Measurements from ENCODE around the gene ACTR2.
"Not testable (repeated sequence)": the region's sequence is repeated elsewhere in the genome, so short reads cannot be mapped to it uniquely, and the experiment has no call there.

ACTR2 gene

DNA sequence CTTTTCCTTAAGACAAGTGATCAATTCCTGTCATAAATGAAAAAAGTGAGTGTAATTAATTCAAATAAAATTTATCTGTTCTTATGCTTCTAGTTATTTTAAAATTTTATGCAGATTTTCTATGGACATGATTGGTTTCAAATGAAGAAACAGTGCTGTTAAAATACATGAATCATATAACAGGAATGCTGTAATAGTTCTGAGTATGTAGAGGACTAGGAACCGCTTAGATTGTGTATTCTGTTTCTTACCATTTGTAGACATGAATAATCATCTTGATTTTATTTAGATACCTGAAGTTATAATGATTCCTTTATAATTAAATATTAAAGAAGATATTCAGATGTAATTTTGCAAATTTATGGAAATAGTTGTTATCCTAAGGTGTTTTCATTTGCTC, 3.5 kb downstream of the ACTR2 start:
- no peak for DNase-seq

DNA sequence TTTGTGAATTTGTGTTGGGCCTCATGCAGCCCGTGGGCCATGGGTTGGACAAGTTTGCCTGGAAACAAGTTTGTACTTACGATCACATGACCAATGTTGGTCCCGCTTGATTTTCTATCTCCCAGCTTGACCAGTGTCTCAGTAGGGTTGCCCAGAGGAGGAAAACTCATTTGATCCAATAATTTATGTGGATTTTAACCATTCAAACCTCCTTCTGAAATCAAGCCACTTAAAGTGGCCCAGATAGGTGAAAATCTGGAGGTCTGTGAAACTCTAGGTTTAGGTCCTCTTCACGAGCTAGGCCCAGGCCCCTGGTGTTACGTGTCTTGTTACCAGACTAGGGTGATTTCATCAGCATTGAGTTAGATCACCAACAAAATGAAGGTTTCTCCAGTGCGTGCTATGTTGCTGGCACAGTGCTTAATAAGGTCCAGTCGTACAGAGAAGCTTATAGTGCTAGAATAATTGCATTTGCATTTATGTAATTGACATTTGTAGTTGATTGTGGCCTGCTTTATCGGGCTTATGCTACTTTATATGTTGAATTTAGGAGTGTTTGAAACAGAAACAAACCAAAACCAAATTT, 4.4 kb downstream of the ACTR2 start:
- no peak for DNase-seq

DNA sequence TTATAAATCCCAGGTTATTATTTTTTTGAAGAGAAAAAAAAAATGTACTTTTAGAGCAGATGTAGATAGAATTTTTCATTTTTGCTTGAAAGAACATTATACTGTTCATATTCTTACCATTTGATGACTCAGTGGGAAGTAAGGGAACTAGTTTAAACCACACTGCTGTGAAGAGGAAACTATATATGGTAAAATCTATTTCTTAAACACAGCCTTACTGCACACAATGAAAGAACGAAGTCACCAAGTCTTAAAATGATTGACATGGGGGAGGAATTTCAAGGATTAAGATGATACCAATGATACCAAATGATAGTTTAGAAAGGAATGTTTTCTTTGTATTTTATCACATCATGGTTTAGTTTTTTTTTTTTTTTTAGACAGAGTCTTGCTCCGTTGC, 5.0 kb downstream of the ACTR2 start:
- no peak for DNase-seq

DNA sequence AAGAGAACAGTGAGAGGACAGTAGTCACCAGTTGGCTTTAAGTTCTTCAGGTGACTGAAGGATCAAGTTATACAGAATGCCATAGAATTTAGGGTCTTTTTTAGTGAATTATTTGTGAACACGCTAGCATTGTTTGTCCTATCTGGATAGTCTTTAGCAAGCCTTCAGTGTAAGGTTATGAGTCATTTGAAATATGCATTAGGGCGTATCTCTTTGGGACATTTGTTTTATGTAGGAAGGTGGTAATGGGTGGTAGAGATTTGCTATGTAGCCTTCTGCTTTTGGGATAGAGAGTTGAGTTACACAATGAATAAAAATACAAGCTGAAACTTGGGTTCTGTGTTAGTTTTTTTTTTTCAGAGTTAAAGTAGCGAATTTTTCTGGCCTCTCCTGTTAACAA, 13.0 kb downstream of the ACTR2 start:
- no peak for DNase-seq

DNA sequence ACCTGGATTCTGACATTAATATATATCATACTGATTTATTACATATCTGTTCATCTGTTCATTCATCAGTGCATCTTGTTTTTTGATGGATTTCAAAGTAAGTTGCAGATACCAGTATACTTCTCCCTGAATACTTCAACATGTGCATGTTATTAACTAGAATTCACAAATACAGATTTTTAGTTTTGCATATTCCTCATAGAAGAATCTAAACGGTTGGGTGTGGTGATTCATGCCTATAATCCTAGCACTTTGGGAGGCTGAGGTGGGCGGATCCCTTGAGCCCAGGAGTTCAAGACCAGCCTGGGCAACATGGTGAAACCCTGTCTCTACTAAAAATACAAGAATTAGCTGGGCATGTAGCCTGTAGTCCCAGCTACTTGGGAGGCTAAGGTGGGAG, 16.8 kb downstream of the ACTR2 start:
- not testable (repeated sequence) for DNase-seq

DNA sequence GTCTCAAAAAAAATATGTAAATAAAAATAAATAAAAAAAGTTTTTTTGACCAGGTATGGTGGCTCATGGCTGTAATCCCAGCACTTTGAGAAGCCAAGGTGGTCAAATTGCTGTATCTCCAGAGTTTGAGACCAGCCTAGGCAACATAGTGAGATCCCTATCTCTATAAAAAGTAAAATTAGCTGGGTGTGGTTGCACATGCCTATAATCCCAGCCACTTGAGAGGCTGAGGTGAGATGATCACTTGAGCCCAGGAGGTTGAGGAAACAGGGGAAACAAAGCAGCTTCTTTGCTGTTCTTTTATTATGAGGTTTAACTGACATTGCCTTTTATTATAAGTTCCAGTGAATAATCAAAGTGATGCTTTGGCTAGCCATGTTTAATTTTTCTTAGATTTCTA, 25.0 kb downstream of the ACTR2 start:
- DNase-seq = no peak

DNA sequence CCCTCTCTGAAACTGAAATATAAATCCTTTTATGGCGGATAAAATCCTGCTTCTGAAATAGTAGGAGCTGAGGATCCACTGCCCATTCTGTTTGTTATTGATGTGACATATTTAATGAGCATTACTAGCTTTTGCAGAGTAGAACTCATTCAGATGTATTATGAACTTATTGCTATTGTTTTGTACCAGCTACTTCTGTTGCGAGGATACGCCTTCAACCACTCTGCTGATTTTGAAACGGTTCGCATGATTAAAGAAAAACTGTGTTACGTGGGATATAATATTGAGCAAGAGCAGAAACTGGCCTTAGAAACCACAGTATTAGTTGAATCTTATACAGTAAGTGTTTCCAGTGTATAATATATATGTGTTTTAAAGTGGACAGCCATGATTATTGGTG, 27.7 kb downstream of the ACTR2 start:
- DNase-seq = no peak

DNA sequence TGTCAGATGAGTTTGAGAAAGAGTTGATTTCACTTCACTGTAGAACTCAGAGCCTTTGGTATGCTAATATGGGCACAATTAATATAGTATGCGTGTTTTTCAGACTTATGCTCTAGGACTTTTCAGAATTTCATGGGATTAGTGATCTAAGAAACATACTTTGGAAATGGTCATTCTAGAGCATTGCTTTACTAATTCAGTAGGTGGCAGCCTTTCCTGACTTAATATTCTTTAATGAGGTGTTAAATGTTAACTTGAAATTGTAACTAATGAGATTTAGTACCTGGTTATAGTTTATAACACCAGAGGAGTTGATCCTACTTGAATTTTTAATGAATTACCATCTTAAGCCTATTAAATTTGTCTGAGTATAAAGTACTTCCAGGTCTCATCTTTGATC, 28.4 kb downstream of the ACTR2 start:
- no peak for DNase-seq

DNA sequence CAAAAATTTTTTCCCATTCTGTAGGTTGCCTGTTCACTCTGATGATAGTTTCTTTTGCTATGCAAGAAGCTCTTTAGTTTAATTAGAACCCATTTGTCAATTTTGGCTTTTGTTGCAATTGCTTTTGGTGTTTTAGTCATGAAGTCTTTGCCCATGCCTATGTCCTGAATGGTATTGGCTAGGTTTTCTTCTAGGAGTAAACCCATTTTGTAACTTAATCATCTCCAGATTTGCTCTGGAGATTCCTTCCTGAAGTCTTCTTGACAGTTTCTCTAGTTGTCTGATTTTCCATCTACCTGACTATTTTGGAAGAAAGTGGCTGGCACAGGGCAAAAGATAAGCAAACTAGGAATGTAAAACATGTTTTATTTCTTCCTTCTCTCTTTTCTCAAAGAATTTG, 30.2 kb downstream of the ACTR2 start:
- DNase-seq = not testable (repeated sequence)

DNA sequence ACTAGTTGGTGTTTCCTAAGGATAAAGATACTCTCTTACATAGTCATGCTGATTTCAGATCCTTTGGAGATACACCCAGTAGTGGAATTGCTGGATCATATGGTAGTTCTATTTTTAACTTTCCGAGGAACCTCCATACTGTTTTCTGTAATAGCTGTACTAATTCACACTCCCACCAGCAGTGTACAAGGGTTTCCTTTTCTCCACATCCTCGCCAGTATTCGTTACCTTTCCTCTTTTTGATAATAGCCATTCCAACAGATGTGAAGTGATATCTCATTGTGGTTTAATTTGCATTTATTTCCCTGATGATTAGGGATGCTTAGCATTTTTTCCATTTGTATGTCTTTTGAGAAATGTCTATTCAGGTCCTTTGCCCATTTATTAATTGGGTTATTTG, 34.0 kb downstream of the ACTR2 start:
- no peak for DNase-seq

DNA sequence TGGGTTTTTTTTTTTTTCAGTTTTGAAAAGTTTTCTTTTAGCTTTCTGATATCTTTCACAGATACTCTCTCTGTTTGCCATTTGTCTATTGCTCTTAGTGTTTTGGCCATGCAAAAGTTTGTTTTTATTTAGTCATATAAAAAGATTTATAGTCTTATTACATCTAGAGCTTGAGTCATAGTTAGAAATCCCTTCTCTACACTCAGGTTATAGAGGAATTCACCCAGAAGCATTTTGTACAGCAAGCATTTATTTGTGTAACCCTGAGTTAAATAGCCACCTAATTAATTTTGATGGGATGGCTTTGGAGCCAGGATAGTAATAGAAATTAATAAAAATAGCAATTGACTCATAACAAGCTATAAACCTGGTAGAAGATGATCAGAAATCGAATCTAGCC, 35.6 kb downstream of the ACTR2 start:
- DNase-seq = no peak

DNA sequence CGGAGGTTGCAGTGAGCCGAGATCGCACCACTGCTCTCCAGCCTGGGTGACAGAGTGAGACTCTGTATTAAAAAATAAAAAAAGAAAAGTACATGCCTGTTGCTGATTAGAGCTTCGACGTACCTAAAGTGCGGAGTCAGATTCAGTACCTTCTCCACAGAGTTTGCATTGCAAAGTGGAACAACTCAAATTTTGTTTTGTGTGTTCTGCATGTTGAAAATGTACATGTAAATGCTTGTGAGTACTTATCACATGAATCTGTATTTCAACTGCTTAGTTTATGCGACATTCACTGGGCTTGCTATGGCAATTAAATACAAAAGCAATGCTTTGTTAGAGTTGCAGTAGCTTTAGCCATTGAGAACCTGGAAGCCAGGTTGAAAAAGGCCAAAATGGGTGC, 36.4 kb downstream of the ACTR2 start:
- DNase-seq = no peak

DNA sequence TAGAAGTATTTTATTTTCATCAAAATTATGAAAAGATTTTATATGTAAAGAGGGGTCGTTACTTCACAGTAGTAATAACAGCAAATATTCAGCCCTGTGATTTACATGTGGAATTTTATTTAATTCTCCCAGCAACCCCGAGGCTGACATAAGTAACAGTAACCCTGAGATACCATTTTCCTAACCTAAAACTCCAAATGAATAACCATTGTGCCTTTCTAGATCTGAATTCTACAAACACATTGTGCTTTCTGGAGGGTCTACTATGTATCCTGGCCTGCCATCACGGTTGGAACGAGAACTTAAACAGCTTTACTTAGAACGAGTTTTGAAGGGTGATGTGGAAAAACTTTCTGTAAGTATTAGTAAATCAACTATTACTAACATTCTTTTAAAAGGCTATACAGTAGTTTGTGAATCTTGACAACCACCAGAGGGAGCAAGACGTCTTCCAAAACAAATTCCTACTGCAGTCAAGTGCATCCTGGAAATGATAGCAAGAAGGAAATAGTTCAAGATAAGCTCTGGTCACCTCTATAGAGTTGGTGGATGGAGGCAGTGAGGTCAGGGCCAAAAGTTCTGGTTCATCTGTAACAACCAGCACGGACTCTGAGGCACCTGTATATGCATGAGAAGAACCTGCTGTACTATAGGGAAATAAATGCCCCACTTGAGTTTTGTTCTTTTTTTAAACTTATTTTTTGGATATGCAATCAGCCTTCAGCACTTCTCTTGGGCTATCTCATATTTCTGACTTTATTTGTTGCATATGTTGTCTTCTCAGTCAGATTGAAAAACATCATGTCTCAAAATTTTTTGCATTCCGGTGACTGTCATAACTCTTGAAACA, 37.4 kb downstream of the ACTR2 start:
- DNase-seq = peak; percentile 59

DNA sequence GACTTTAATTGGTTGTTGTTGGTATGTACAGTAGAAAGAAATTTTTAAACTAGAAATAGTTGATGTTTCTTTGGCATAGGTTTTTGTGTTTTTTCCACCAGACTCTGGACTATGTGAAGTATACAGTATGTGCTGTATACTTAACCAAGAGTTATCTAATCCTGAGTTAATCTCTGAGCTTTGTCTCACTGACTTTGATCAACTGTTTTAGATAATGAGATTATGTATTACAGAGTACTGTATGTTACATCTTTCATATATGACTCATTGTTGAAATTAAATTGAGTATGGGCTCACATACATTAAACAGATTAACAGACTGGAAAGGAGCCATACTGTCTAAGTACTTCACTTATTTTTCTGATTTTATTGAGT, 38.0 kb downstream of the ACTR2 start:
- DNase-seq = no peak

DNA sequence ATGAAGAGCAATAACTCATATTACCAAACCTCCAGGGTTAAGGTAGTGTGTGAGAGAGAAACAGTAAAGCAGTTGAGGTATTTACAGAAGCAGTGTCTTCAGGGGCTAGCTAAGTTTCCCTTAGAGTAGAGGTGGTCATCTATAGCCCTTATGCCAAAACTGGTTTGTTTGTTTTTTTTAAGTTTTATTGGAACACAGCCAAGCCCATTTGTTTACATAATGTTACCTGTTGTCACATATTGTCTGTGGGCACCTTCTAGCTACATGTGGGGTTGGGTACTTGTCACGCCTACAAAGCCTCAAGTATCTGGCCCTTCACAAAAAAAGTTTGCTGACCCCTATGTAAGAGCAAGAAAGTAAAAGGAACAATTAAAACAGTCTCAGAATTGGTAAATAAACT, 39.4 kb downstream of the ACTR2 start:
- no peak for DNase-seq

DNA sequence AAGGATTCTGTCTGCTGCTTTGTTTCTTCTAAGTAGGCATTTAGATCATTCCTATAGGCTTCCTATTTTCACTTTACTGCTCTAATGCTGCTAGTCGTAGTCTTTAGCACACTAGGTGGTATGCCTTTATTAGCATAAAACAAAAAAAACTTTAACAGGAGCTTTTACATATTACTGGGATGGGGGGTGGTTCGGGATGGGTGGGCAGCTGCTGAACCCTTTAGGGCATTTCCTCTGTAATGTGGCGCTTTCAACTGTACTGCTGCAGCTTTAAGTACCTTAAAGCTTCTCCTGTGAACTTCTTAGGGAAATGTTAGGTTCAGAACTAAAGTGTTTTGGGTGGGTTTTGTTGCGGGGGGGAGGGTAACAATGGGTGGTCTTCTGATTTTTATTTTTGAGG, 41.3 kb downstream of the ACTR2 start:
- DNase-seq = no peak

DNA sequence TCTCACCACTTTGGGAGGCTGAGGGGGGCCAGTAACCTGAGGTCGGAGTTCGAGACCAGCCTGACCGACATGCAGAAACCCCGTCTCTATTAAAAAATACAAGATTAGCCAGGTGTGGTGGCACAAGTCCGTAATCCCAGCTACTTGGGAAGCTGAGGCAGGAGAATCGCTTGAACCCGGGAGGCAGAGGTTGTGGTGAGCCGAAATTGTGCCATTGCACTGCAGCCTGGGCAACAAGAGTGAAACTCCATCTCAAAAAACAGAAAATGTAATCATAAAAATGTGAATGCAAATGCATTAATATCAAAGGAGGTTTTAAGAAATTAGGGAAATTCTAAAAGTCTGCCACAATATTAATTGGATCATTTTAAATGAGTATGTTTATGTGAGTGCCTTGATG, 45.7 kb downstream of the ACTR2 start:
- DNase-seq = no peak

DNA sequence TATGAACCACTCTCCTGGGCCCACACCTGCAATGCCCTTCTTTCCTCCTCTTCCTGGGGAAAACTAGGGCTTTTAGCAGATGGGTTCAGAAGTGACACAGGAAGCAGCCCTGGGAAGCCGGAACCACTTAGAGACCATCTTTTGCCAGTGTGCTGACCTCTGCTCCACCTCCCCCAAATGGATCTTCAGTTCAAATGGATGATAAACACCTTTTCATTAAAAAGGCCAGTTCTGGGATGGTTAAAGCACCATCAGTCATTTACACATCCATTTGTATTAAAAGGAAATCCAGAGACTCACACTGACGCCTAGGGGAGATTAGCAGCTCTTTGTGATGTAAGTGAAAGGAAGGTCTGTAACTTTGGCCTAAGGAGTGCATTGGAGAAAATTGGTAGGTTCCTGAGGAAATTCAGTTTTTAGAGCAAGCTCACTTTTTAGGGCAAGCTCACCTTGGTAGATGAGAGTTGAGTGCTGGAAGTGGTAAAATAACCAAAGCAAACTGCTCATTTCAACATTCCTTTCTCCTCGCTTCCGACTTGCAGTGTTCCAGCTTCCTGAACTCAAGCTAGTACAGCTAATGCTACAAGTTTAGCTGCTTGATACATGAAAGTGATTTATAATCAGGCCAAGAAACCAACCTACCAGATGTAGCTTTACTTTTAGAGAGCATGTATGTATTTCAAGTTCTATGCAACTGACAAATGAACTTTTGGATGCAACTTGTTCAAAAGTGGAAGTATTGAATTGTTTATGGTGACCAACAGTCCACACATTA, 47.7 kb downstream of the ACTR2 start:
- no peak for DNase-seq

DNA sequence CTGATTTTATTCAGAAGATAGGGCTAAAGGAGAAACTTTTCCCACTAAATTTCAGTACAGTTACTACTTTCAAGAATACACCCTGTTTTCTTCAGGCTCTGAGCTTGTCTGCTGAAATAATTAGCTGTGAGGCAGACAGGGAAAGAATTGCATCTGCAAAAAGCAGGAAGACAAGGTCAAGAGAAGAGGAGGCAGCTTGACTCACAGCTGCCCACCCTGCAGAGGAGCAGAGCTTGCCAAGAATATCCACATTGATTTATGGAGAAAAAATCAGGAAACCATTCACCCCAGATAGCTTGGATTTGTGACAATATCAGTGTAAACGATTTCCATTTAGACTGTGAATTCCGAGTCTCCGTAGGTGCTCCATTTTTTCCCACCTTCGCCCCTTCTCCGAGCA, 49.0 kb downstream of the ACTR2 start:
- no peak for DNase-seq

DNA sequence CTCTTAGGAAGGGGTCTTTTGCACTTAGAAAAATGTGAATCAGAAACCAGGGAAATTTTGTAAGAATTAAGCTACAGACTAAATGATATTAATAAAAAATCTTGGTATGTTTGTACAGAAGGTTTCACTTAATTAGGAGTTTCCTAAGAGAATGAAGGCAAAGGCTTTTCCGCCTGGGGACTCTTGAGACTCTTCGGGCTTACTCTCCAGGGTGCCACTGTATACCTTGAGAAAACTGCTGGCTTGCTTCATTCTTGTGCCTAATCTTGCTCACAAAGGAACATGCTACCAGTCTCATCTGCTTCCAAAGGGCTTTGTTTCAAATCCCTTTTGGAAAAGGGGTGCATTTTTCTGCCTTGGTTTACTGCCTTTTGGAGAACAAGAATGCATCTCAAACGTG, 49.5 kb downstream of the ACTR2 start:
- no peak for DNase-seq

DNA sequence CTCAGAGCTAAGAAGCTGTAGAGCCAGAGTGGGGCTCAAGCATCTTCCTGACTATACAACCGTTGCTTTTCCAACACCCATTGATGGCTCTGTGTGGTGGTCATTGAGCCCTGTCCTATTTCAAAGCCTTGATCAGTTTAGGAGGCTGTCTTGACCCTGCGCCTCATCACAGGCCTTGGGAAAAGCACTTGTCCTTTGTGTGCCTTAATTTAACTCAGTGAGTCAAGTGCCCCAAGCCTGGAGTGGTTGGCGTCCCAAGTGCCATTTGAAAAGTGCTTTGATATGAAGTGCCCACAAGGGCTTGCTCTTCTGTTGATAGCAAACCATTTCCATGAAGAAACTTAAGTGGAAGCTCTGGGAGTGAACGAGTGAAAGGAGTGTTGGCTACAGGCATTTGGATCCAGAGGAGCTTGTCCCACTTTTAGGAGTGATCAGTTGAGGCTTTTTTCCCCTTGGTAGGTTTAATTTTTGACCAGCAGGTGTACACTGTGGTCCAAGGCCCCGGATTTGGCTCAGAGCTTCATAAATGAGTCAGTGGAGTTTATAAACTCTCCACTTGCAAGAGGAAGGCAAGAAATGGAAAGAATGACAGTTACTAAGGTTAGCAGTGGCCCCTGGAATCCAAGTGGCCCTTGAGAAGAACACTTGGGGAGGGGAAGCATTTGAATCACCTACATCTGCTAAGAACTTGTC, 50.3 kb downstream of the ACTR2 start:
- DNase-seq = no peak

DNA sequence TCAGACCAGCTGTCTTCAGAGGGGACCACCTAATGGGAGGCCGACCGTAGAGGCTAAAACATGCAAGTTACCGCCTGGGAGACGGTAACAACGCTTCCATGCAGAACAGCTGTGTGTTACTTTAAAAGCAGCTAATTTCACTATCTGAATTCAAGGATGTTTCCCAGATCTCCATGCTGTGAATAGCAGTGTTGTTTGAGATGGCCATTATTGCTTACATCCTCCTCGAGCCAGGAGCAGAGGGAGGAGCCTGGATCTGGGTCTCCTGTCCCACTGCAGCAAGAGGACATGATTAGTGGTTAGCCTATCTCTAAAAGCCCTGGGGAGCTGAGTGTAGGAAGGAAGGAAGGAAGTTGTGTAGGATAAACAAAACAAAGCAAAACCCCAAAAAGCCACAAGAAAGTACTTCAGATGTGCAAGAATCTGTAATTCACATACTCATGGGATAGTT, 50.9 kb downstream of the ACTR2 start:
- DNase-seq = no peak

DNA sequence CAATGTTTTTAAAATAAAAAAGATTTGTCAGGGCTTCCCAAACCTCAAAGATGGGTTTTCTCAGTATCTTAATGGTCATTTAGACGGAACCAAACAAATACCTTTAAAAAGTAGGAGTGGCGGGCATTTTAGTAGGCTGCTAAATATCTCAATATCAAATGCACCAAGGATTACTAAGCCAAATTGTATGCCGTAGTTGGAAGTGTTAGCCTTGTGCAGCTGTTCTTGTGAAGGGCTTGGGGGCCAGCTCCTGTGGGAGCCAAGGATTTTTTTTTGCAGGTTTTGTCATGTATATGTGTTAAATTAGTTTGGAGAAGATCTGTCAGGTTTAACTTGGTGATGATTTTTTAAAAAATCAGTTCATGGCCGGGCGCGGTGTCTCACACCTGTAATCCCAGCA, 52.1 kb downstream of the ACTR2 start:
- no peak for DNase-seq
